ENCODE data around the gene LRMDA. TPM values are rescaled to one million over a fixed set of nuclear protein-coding genes. Genes with fewer than 3 reads are reported as not detected.

The LRMDA gene
- total and polyA plus RNA-seq, 7 donors, result 1.0 to 5.7 (median 2.5) TPM

DNA sequence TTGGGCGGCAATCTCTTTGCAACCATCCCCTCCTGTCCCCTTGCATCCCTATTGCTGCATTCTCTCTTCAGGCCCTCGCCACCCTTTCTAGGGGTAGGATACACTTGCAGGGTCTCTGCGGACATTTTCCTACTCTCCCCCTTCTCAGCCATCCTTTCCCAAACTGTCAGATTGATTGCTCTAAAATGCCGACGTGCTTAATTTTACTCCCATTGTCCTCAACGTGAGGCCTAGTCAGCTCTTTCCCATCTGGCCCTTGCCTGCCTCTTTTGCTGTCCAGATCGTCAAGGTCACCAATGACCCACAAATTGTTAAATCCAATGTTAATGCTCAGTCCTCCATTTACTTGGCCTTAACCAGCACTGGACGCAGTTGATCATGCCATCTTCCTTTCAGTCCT is 12.7 kb upstream of the LRMDA start:
- H3K9me3 ChIP-seq, result no peaks in the 10 kb centered on the region
- no peak overlapping the region for H3K27ac ChIP-seq
- H3K36me3 ChIP-seq (ENCODE audit: insufficient read depth in 1 of 2, low read depth in 1 of 2), result no peaks in the 10 kb centered on the region
- no peak overlapping the region for H3K4me3 ChIP-seq
- ATAC-seq (no peak), DNase-seq (no peak)
- 84 to 85% (median 85%) methylated on average over 8 of the region's 8 CpGs for WGBS, 3 donors
- TF ChIP-seq, protein P1, sequence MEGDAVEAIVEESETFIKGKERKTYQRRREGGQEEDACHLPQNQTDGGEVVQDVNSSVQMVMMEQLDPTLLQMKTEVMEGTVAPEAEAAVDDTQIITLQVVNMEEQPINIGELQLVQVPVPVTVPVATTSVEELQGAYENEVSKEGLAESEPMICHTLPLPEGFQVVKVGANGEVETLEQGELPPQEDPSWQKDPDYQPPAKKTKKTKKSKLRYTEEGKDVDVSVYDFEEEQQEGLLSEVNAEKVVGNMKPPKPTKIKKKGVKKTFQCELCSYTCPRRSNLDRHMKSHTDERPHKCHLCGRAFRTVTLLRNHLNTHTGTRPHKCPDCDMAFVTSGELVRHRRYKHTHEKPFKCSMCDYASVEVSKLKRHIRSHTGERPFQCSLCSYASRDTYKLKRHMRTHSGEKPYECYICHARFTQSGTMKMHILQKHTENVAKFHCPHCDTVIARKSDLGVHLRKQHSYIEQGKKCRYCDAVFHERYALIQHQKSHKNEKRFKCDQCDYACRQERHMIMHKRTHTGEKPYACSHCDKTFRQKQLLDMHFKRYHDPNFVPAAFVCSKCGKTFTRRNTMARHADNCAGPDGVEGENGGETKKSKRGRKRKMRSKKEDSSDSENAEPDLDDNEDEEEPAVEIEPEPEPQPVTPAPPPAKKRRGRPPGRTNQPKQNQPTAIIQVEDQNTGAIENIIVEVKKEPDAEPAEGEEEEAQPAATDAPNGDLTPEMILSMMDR (IDR thresholded peaks at IDR 0.05), result no peak
- intact Hi-C loops (cut with DNase I), result no loop called here
- peaks cover 0 to 21% (median 5%) of the 10 kb centered on the region in 3 donors for H3K27me3 ChIP-seq (ENCODE audit: insufficient read depth in 3 of 3, low read length in 2 of 3)
- no peaks in the 10 kb centered on the region for H3K4me1 ChIP-seq

DNA sequence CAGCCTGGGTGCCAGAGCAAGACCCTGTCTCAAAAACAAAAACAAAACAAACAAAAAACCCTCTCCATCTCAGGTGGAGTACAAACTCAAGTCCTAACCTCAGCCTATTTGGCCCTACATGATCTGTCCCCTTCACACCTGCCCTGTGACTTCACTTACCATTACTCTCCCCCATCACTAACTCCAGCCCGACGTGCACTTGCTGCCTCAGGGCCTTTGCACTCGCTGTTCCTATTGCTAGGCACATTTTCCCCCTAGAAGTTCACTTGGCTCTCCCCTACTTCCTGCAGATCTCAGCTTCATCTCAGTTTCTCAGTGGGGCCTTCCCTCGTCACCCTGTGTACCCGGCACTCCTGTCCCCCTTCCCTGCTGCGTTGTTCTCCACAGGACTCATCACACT is 8.5 kb upstream of the LRMDA start:
- intact Hi-C loops (cut with DNase I), result no loop called here
- no peak overlapping the region for H3K27ac ChIP-seq
- no peaks in the 10 kb centered on the region for H3K36me3 ChIP-seq (ENCODE audit: insufficient read depth in 1 of 2, low read depth in 1 of 2)
- ATAC-seq, result no peak
- no peak overlapping the region for H3K4me3 ChIP-seq
- 95 to 99% (median 97%) methylated on average over 6 of the region's 6 CpGs for WGBS, 3 donors
- no peaks in the 10 kb centered on the region for H3K9me3 ChIP-seq
- H3K4me1 ChIP-seq, result no peaks in the 10 kb centered on the region
- TF ChIP-seq, protein P1 (IDR thresholded peaks at IDR 0.05), result no peak
- no peak for DNase-seq
- H3K27me3 ChIP-seq (ENCODE audit: insufficient read depth in 3 of 3, low read length in 2 of 3), result peaks cover 0 to 5% (median under 1%) of the 10 kb centered on the region in 3 donors

DNA sequence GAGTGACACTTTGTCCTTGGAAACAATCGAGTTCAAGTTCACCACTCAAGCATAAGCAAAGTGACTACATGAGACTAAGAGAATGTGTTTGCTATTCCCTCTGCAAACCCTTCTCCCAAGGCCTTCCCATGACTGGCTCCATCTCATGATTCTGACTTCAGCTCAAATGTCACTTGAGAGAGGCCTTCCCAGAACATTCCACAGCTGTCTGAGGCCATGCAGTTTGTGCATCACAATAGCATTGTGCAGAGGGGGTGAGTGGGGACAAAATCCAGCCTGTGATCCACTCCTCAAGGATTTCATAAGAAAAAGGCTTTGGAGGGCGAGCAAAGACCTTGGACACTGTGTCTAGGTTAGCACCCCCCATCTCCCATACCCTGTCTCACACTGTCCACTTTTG is 6.9 kb upstream of the LRMDA start:
- H3K27me3 ChIP-seq (ENCODE audit: insufficient read depth in 3 of 3, low read length in 2 of 3), result peaks cover 0 to 5% (median 0%) of the 10 kb centered on the region in 3 donors
- ATAC-seq, result no peak
- no peaks in the 10 kb centered on the region for H3K9me3 ChIP-seq
- no peaks in the 10 kb centered on the region for H3K36me3 ChIP-seq (ENCODE audit: insufficient read depth in 1 of 2, low read depth in 1 of 2)
- WGBS, 3 donors, result 73 to 86% (median 79%) methylated on average over 2 of the region's 2 CpGs
- H3K4me3 ChIP-seq, result no peak overlapping the region
- TF ChIP-seq, protein P1 (IDR thresholded peaks at IDR 0.05), result no peak
- DNase-seq, result no peak
- no peaks in the 10 kb centered on the region for H3K4me1 ChIP-seq
- intact Hi-C loops (cut with DNase I), result no loop called here
- no peak overlapping the region for H3K27ac ChIP-seq

DNA sequence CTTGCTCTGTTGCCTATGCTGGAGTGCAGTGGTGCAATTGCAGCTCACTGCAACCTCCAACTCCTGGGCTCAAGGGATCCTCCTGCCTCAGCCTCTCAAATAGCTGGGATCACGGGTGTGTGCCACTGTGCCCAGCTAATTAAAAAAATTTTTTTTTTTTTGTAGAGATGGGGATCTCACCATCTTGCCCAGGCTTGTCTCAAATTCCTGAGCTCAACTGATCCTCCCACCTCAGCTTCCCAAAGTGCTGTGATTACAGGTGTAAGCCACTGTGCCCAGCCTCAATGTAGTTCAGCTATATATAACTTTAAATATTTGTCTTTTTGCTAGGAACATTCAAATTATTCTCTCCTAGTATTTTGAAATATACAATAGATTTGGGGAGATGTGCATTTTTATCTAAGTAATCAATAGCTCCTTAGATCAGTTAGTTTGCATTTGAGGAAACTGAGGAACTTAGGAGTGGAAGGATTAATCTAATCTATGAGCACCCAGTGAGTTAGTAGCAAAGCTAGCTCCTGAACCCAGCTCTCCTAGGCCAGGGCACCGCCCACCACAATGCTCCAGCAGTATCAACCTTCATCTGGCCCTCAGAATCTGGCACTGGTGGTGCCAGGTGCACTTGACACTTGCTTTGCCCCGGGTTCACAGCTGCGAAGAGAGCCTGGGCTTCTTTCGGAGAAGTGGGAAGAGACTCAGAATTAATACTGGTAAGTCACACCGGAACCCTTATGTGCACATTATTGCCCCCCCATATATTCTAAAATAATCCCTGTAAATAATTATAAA is 5.9 kb upstream of the LRMDA start:
- 50 to 68% (median 55%) methylated on average over 6 of the region's 6 CpGs for WGBS, 3 donors
- ATAC-seq (no peak), DNase-seq (no peak)
- Histone ChIP-seq H3K27ac (no peak overlapping the region), H3K9me3 (no peaks in the 10 kb centered on the region), H3K4me3 (no peak overlapping the region), H3K27me3 (ENCODE audit: insufficient read depth in 3 of 3, low read length in 2 of 3) (peaks cover 0 to 5% (median 0%) of the 10 kb centered on the region in 3 donors), H3K4me1 (no peaks in the 10 kb centered on the region), H3K36me3 (ENCODE audit: insufficient read depth in 1 of 2, low read depth in 1 of 2) (no peaks in the 10 kb centered on the region)
- TF ChIP-seq, protein P1 (IDR thresholded peaks at IDR 0.05), result no peak
- intact Hi-C loops (cut with DNase I), result no loop called here
